Neural cell (in vitro differentiated cells): ENCODE data around the gene PRKAB2.

ENCODE experiments used
- EZH2 ChIP-seq: fragments of 200-600, 300-800 bp; shearing (Covaris generic), sonication (generic); IDR thresholded peaks from 2 replicates; pipeline ENCODE4 v1.6.1; 2014; ENCODE audit warnings: antibody characterized with exemption, low read length, borderline replicate concordance, mild to moderate bottlenecking; ENCODE audit not compliant: insufficient read depth, poor library complexity, severe bottlenecking
- REST ChIP-seq: IDR thresholded peaks from 2 replicates; pipeline ENCODE4 v1.6.1; 2012; ENCODE audit warnings: borderline replicate concordance
- TF ChIP-seq, protein P1 (sequence below): fragments of 450-650 bp; IDR thresholded peaks from 2 replicates; pipeline ENCODE4 v1.5.1; 2014; ENCODE audit warnings: antibody characterized with exemption, mild to moderate bottlenecking, moderate library complexity; ENCODE audit not compliant: poor library complexity, severe bottlenecking

DNA sequence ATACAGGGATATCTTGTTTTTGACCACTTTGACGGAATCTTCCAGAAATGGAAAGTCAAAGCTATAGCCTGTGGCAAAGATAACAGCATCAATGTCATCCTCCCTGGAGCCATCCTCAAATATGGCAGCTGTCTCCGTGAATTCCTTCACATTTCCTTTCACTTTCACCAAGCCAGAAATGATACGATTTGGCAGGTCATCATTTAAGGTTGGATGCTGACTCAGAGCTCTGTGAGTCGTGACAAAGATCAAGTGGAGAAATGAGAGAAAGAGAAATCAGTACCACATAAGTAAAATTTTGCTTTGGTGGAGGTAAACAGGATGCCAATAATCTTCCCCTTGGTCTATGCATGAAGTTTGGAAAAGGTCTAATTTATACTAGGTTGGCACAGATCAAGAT lies 29.0 kb upstream of the PRKAB2 start:
- TF ChIP-seq, protein P1, sequence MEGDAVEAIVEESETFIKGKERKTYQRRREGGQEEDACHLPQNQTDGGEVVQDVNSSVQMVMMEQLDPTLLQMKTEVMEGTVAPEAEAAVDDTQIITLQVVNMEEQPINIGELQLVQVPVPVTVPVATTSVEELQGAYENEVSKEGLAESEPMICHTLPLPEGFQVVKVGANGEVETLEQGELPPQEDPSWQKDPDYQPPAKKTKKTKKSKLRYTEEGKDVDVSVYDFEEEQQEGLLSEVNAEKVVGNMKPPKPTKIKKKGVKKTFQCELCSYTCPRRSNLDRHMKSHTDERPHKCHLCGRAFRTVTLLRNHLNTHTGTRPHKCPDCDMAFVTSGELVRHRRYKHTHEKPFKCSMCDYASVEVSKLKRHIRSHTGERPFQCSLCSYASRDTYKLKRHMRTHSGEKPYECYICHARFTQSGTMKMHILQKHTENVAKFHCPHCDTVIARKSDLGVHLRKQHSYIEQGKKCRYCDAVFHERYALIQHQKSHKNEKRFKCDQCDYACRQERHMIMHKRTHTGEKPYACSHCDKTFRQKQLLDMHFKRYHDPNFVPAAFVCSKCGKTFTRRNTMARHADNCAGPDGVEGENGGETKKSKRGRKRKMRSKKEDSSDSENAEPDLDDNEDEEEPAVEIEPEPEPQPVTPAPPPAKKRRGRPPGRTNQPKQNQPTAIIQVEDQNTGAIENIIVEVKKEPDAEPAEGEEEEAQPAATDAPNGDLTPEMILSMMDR: no peak
- TF ChIP-seq EZH2 (no peak), REST (no peak)
